Measurements from ENCODE around the gene GLIPR1.
"Not testable (repeated sequence)": the region's sequence is repeated elsewhere in the genome, so short reads cannot be mapped to it uniquely, and the experiment has no call there.

The GLIPR1 gene

DNA sequence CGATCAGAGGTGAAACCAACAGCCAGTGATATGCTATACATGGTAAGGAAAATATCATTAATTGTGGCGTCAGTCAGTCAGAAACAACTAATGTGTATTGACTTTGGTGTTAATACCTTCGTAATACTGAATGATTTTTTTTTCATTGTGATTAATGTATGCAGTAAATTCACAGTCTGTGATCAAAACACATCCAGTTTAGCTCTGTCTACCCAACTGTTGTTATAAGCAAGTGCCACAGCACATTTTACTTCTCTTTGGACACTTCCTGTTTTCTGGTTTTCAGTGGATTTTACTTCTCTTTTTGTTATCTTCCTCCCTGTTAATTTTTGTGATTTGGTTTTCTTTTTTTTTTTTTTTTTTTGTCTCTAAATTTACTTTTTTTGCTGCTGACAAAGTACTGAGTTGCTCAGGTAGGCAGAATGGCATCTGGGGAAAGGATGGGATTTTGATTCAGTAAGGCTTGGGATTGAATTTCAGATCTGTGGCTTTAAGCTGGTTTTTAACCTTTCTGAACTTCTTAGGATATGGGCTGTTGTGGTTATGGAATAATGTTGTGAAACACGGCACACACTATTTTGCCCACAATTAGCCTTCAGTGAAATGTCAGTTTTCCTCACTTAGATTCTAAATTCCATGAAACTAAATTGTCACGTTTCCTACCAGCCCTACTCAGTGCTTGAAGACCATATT lies 604 bp downstream of the GLIPR1 start:
- Histone ChIP-seq H3K27ac (peak overlapping the region; percentile 78; the same call in 1 of the 2 replicates), H3K36me3 (ENCODE audit: insufficient read depth, low read length) (no peaks in the 10 kb centered on the region), H3K9me3 (ENCODE audit: low read depth, low read length) (no peaks in the 10 kb centered on the region), H3K4me3 (peak overlapping the region; percentile 62), H3K9ac (ENCODE audit: insufficient read length) (peak overlapping the region; percentile 41)
- no peak for DNase-seq (ENCODE audit: low read depth, low spot score)
- TF ChIP-seq EZH2 (IDR thresholded peaks at IDR 0.05) (no peak), FOXP2 (optimal IDR thresholded peaks at IDR 0.05; ENCODE audit: control extremely low read depth, extremely low read length, insufficient read depth) (no peak), POLR2AphosphoS5 (IDR thresholded peaks at IDR 0.05; ENCODE audit: borderline replicate concordance, low read depth, low read length) (no peak)

DNA sequence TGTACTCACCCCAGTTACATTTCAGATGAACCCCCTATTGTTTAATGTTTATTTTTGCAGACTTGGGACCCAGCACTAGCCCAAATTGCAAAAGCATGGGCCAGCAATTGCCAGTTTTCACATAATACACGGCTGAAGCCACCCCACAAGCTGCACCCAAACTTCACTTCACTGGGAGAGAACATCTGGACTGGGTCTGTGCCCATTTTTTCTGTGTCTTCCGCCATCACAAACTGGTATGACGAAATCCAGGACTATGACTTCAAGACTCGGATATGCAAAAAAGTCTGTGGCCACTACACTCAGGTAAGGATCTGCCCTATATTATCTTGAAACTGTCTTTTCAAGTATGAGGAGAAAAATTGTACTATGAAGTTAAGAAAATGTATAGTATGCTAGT lies 1.2 kb downstream of the GLIPR1 start:
- H3K36me3 ChIP-seq (ENCODE audit: insufficient read depth, low read length): no peaks in the 10 kb centered on the region
- H3K9me3 ChIP-seq (ENCODE audit: low read depth, low read length): no peaks in the 10 kb centered on the region
- no peak for DNase-seq (ENCODE audit: low read depth, low spot score)
- H3K4me3 ChIP-seq: no peak overlapping the region
- no peak overlapping the region for H3K27ac ChIP-seq
- TF ChIP-seq EZH2 (IDR thresholded peaks at IDR 0.05) (no peak), FOXP2 (optimal IDR thresholded peaks at IDR 0.05; ENCODE audit: control extremely low read depth, extremely low read length, insufficient read depth) (no peak), POLR2AphosphoS5 (IDR thresholded peaks at IDR 0.05; ENCODE audit: borderline replicate concordance, low read depth, low read length) (no peak)
- H3K9ac ChIP-seq (ENCODE audit: insufficient read length): no peak overlapping the region

DNA sequence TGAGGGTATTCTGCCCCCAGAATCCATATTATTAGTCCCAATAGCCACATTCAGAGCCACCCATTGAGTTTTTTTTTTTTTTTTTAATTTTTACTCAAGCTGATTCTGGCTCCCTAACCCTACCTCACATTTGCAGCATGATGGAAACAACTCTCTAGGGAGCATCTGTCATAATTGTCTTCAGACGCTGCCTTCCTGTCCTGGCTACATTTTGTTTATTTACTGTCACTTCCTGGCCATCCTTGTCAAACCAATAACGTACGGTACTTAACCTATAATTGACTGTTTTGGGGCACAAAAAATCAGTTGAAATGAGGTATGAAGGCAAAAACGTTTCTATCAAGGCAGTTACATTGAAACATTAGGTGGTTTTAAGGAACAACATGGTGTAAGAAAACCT lies 2.1 kb downstream of the GLIPR1 start:
- H3K27ac ChIP-seq: no peak overlapping the region
- DNase-seq (ENCODE audit: low read depth, low spot score): no peak
- H3K4me3 ChIP-seq: no peak overlapping the region
- no peaks in the 10 kb centered on the region for H3K36me3 ChIP-seq (ENCODE audit: insufficient read depth, low read length)
- H3K9ac ChIP-seq (ENCODE audit: insufficient read length): no peak overlapping the region
- no peaks in the 10 kb centered on the region for H3K9me3 ChIP-seq (ENCODE audit: low read depth, low read length)
- no peak for TF ChIP-seq FOXP2 (optimal IDR thresholded peaks at IDR 0.05; ENCODE audit: control extremely low read depth, extremely low read length, insufficient read depth)
- no peak for TF ChIP-seq EZH2 (IDR thresholded peaks at IDR 0.05)
- TF ChIP-seq POLR2AphosphoS5 (IDR thresholded peaks at IDR 0.05; ENCODE audit: borderline replicate concordance, low read depth, low read length): no peak

DNA sequence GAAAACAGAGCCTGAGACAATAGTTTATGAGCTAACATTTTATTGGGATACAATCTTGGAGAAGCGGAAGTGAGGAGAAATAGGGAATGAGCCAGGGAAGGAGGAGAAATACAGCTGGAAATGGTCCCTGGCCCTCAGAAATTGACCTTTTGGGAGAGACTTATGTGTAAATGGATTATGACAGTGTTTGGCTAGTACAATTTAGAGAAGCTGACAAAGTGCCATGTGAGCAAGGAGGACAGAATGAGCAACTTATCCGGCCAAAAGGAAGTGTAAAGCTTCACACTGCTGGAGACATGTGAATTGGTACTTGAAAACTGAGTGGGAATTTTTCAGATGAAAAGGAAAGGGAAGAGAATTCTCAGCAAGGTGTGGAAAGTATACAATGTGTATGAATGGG lies 2.9 kb downstream of the GLIPR1 start:
- Histone ChIP-seq H3K27ac (no peak overlapping the region), H3K4me3 (no peak overlapping the region), H3K36me3 (ENCODE audit: insufficient read depth, low read length) (no peaks in the 10 kb centered on the region), H3K9ac (ENCODE audit: insufficient read length) (no peak overlapping the region), H3K9me3 (ENCODE audit: low read depth, low read length) (no peaks in the 10 kb centered on the region)
- TF ChIP-seq FOXP2 (optimal IDR thresholded peaks at IDR 0.05; ENCODE audit: control extremely low read depth, extremely low read length, insufficient read depth): no peak
- no peak for TF ChIP-seq POLR2AphosphoS5 (IDR thresholded peaks at IDR 0.05; ENCODE audit: borderline replicate concordance, low read depth, low read length)
- TF ChIP-seq EZH2 (IDR thresholded peaks at IDR 0.05): no peak
- no peak for DNase-seq (ENCODE audit: low read depth, low spot score)

DNA sequence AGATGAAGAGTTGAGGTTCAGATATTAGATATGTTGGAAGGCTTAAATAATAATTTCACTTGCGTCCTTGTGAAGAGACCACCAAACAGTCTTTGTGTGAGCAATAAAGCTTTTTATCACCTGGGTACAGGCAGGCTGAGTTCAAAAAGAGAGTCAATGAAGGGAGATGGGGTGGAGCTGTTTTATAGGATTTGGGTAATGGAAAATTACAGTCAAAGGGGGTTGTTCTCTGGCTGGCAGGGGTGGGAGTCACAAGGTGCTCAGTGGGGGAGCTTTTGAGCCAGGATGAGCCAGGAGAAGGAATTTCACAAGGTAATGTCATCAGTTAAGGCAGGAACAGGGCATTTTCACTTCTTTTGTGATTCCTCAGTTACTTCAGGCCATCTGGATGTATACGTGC lies 3.9 kb downstream of the GLIPR1 start:
- H3K27ac ChIP-seq; H3K4me3 ChIP-seq; H3K36me3 ChIP-seq (ENCODE audit: insufficient read depth, low read length); H3K9me3 ChIP-seq (ENCODE audit: low read depth, low read length); H3K9ac ChIP-seq (ENCODE audit: insufficient read length); DNase-seq (ENCODE audit: low read depth, low spot score): not testable (repeated sequence)

DNA sequence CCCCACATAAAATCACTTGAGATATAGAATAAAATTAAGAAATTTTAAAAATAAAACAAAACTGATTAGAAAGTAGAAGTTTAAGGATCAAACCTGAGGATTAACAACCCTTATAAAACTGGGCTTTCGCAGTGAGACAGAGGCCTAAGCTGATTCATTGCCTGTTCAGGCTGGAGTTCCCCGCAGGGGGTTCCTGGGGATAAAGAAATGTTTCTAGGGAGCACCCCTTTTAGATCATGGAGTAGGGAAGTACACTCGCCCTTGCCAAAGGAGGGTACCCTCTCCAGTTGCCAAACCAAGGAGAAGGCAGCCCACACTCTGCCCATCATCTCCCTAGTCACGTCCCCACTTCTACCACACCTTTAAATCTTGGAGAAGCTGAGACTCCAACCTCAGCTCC lies 6.8 kb downstream of the GLIPR1 start:
- H3K27ac ChIP-seq: no peak overlapping the region

DNA sequence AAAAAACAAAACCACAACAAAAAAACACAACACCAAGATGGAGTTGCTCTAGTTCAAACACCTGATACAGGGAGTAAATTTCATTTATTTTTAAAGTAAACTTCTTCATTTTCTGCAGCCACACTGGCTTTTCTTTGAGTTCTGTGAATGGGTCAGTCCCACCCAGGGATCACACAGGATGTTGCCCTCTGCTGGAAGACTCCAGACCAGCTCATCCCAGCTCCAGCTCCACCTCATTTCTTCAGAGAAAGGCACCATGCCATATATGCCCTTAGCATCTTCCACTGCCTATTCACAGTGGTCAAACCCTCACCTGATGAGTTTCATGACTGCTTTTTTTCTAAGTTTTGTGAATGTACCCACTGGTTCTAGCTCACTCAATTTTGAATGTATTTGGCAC lies 8.0 kb downstream of the GLIPR1 start:
- Histone ChIP-seq H3K36me3 (ENCODE audit: insufficient read depth, low read length) (no peaks in the 10 kb centered on the region), H3K9me3 (ENCODE audit: low read depth, low read length) (no peaks in the 10 kb centered on the region), H3K27ac (no peak overlapping the region), H3K4me3 (no peak overlapping the region), H3K9ac (ENCODE audit: insufficient read length) (no peak overlapping the region)
- TF ChIP-seq EZH2 (IDR thresholded peaks at IDR 0.05) (no peak), POLR2AphosphoS5 (IDR thresholded peaks at IDR 0.05; ENCODE audit: borderline replicate concordance, low read depth, low read length) (no peak), FOXP2 (optimal IDR thresholded peaks at IDR 0.05; ENCODE audit: control extremely low read depth, extremely low read length, insufficient read depth) (no peak)
- no peak for DNase-seq (ENCODE audit: low read depth, low spot score)

More for the DNA sequence above, 6.8 kb downstream of the GLIPR1 start:
- Histone ChIP-seq H3K9me3 (ENCODE audit: low read depth, low read length) (no peaks in the 10 kb centered on the region), H3K4me3 (no peak overlapping the region), H3K9ac (ENCODE audit: insufficient read length) (no peak overlapping the region), H3K36me3 (ENCODE audit: insufficient read depth, low read length) (no peaks in the 10 kb centered on the region)
- no peak for TF ChIP-seq FOXP2 (optimal IDR thresholded peaks at IDR 0.05; ENCODE audit: control extremely low read depth, extremely low read length, insufficient read depth)
- TF ChIP-seq EZH2 (IDR thresholded peaks at IDR 0.05): no peak
- no peak for TF ChIP-seq POLR2AphosphoS5 (IDR thresholded peaks at IDR 0.05; ENCODE audit: borderline replicate concordance, low read depth, low read length)
- no peak for DNase-seq (ENCODE audit: low read depth, low spot score)

DNA sequence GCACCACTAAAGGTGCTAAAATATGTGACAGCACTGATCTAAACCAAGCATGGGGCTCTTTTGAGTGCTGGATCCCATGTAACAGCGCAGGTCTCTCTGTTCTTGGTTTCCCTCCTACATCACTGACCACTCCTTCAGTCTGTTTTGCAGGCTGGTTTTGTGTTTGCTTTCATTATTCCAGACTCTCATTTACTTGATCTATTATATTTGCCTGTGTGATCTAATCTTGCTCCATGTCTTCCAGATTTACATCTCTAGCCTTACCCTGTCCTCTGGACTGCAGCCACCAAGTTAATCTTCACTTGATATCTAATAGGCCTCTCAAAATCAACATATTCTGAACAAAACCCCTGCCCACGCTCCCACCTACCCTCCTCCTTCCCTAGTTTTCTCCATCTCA lies 8.6 kb downstream of the GLIPR1 start:
- H3K4me3 ChIP-seq: no peak overlapping the region
- no peaks in the 10 kb centered on the region for H3K9me3 ChIP-seq (ENCODE audit: low read depth, low read length)
- no peak for DNase-seq (ENCODE audit: low read depth, low spot score)
- TF ChIP-seq POLR2AphosphoS5 (IDR thresholded peaks at IDR 0.05; ENCODE audit: borderline replicate concordance, low read depth, low read length) (no peak), FOXP2 (optimal IDR thresholded peaks at IDR 0.05; ENCODE audit: control extremely low read depth, extremely low read length, insufficient read depth) (no peak), EZH2 (IDR thresholded peaks at IDR 0.05) (no peak)
- no peak overlapping the region for H3K9ac ChIP-seq (ENCODE audit: insufficient read length)
- no peak overlapping the region for H3K27ac ChIP-seq
- H3K36me3 ChIP-seq (ENCODE audit: insufficient read depth, low read length): no peaks in the 10 kb centered on the region

DNA sequence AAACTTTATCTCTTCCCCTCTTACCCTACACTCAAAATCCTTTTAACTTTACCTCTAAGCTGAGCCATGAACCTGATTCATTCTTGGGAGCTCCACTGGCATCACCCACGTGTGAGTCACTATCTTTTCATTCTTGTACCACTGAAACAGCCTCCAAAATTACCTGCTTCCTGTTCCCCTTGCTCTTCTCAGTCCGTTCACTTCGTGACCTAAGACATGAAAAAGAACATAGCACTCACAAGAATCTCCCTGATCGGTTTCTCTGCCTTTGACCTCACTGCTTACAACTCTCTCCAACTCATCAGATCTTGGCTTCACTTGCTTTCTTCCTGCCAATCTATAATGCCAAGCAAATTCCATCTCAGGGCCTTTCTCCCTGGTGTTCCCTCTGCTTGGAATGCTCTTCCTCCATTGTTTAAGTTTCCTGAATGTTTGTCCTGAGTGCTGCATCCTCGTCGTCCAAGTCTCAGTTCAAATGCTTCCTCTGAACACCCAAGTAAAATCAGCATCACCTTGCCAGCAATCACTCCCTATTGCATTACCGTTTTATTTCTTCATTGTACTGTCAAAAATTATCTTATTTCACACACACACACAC lies 9.2 kb downstream of the GLIPR1 start:
- H3K9ac ChIP-seq (ENCODE audit: insufficient read length): no peak overlapping the region
- H3K36me3 ChIP-seq (ENCODE audit: insufficient read depth, low read length): no peaks in the 10 kb centered on the region
- no peak overlapping the region for H3K4me3 ChIP-seq
- TF ChIP-seq FOXP2 (optimal IDR thresholded peaks at IDR 0.05; ENCODE audit: control extremely low read depth, extremely low read length, insufficient read depth): no peak
- no peak for TF ChIP-seq EZH2 (IDR thresholded peaks at IDR 0.05)
- no peak overlapping the region for H3K27ac ChIP-seq
- H3K9me3 ChIP-seq (ENCODE audit: low read depth, low read length): no peaks in the 10 kb centered on the region
- DNase-seq (ENCODE audit: low read depth, low spot score): no peak
